K562 (cell line): ENCODE results near the gene PIK3AP1. TPM values are rescaled to one million over a fixed set of nuclear protein-coding genes. Genes with fewer than 3 reads are reported as not detected.

Experiments used
- ATF3 ChIP-seq, 2 experiments: fragments of 450-650 bp in 1 of 2; sonication (generic) in 1 of 2; formaldehyde crosslinking in 1 of 2; IDR thresholded peaks in 1 of 2; conservative IDR thresholded peaks in 1 of 2; 2 replicates each; pipeline versions ENCODE4 v1.6.1 to v1.8.1; 2016 to 2023; ENCODE audit warnings: mild to moderate bottlenecking in 2 of 2, moderate library complexity in 2 of 2, inconsistent platforms in 1 of 2, missing genetic modification reagents in 1 of 2
- CTCF ChIP-seq, 3 experiments: IDR thresholded peaks in 2 of 3; conservative IDR thresholded peaks in 1 of 3; 2 replicates each; pipeline ENCODE4 v1.5.1; 2011 to 2012; ENCODE audit warnings: low read length in 3 of 3, mild to moderate bottlenecking in 3 of 3, control low read depth in 2 of 3, improper control_type of control experiment in 1 of 3, inconsistent platforms in 1 of 3, low read depth in 1 of 3, mixed read lengths in 1 of 3, moderate library complexity in 1 of 3; ENCODE audit not compliant: insufficient read depth in 2 of 3
- FOSL1 ChIP-seq: fragments of 200-800 bp; sonication (Bioruptor generic); conservative IDR thresholded peaks from 2 replicates; pipeline ENCODE4 v1.6.1; 2016; ENCODE audit warnings: missing genetic modification characterization, missing compliant biosample characterization
- GATAD2B ChIP-seq: fragments of 450-650 bp; IDR thresholded peaks from 2 replicates; pipeline ENCODE4 v1.6.1; 2017; ENCODE audit warnings: mild to moderate bottlenecking, borderline replicate concordance
- JUN ChIP-seq, 2 experiments: sonication (generic) in 1 of 2; formaldehyde crosslinking in 1 of 2; IDR thresholded peaks; 2 replicates each; pipeline versions ENCODE4 v1.6.1 to v1.8.0; 2012 to 2022; ENCODE audit warnings: borderline replicate concordance in 2 of 2, mild to moderate bottlenecking in 2 of 2, improper control_type of control experiment in 1 of 2, low read depth in 1 of 2, low read length in 1 of 2, missing genetic modification reagents in 1 of 2
- JUND ChIP-seq, 2 experiments: IDR thresholded peaks; 2 replicates in 1 of 2; 3 replicates in 1 of 2; pipeline ENCODE4 v1.6.1; 2011; ENCODE audit warnings: borderline replicate concordance in 2 of 2, low read depth in 2 of 2, low read length in 2 of 2, improper control_type of control experiment in 1 of 2, missing biosample characterization in 1 of 2, missing genetic modification characterization in 1 of 2, missing genetic modification reagents in 1 of 2
- POU5F1 ChIP-seq: fragments of 150-350 bp; IDR thresholded peaks from 2 replicates; pipeline ENCODE4 v1.6.1; 2014; ENCODE audit warnings: borderline replicate concordance, low read length, low read depth, mild to moderate bottlenecking; ENCODE audit not compliant: partially characterized antibody
- RAD21 ChIP-seq, 2 experiments: fragments of 250-450 bp in 1 of 2; fragments of 450-650 bp in 1 of 2; sonication (Bioruptor Pico) in 1 of 2; formaldehyde crosslinking in 1 of 2; IDR thresholded peaks in 1 of 2; conservative IDR thresholded peaks in 1 of 2; 2 replicates each; pipeline versions ENCODE4 v1.4.0 to v1.8.0; 2020 to 2022; ENCODE audit warnings: mild to moderate bottlenecking in 2 of 2, moderate library complexity in 1 of 2
- REST ChIP-seq, 2 experiments: fragments of 450-650 bp; formaldehyde crosslinking in 1 of 2; IDR thresholded peaks; 2 replicates each; pipeline versions ENCODE4 v1.4.0 to v1.6.1; 2014 to 2020; ENCODE audit warnings: mild to moderate bottlenecking in 2 of 2, borderline replicate concordance in 1 of 2, low read depth in 1 of 2
- SLC30A9 ChIP-seq: fragments of 250-450 bp; sonication (Bioruptor Pico); IDR thresholded peaks from 2 replicates; pipeline ENCODE4 v1.8.0; 2022; ENCODE audit warnings: mild to moderate bottlenecking, moderate library complexity
- polyA plus RNA-seq, 8 experiments: library from polyadenylated mRNA; depleted of rRNA in 4 of 8; stranded (reverse) in 5 of 8; unstranded in 3 of 8; fragments of >200 nt; fragmentation: Nextera tagmentation in 2 of 8; fragmentation: Illumina TruSeq in 1 of 8; extraction: Ambion mirVana in 2 of 8; extraction: Trizol in 1 of 8; gene quantifications; 2 replicates each; pipeline versions ENCODE4 v1.2.1 to v1.2.3, GENCODE V29; 2011 to 2014; ENCODE audit warnings: inconsistent platforms in 1 of 8, missing spikeins in 1 of 8
- total RNA-seq, 7 experiments: library from RNA; depleted of rRNA in 6 of 7; stranded (reverse); fragments of >200 nt in 6 of 7; fragmentation: Illumina TruSeq in 2 of 7; extraction: Trizol in 2 of 7; gene quantifications; 2 replicates each; pipeline versions ENCODE4 v1.2.1 to v1.2.3, GENCODE V29; 2011 to 2021; ENCODE audit warnings: low replicate concordance in 1 of 7

Gene PIK3AP1
- total and polyA plus RNA-seq, 9 of the 15 experiments (the other 6 are each of a cell fraction or from before 2014, with no cell fraction given): 0.20 to 2.4 (median 1.4) TPM

- TF ChIP-seq REST (IDR thresholded peaks at IDR 0.05; ENCODE audit: borderline replicate concordance) (peak; percentile 38; the same call in 1 of the 2 replicates), REST (CRISPR knock-in tag; IDR thresholded peaks at IDR 0.05; ENCODE audit: low read depth) (no peak), CTCF (IDR thresholded peaks at IDR 0.05 in 2 of 3, conservative IDR thresholded peaks at IDR 0.05 in 1 of 3; ENCODE audit: insufficient read depth in 2 of 3, low read depth in 1 of 3, low read length in 3 of 3) (peak; percentile 10 to 38 (median 13); a peak in 1 of 6 replicates), SLC30A9 (CRISPR knock-in tag) (no peak), JUND (IDR thresholded peaks at IDR 0.05; ENCODE audit: borderline replicate concordance, low read depth, low read length) (peak; percentile 58; the same call in 1 of the 2 replicates), JUND (tag; IDR thresholded peaks at IDR 0.05; ENCODE audit: borderline replicate concordance, low read depth, low read length) (peak; percentile 72; the same call in 2 of the 3 replicates), ATF3 (IDR thresholded peaks at IDR 0.05) (peak; percentile 74), ATF3 (CRISPR knock-in tag; conservative IDR thresholded peaks at IDR 0.05) (no peak), POU5F1 (no peak), RAD21 (CRISPR knock-in tag; conservative IDR thresholded peaks at IDR 0.05 in 1 of 2, IDR thresholded peaks at IDR 0.05 in 1 of 2) (peak in 1 of 2 experiments; percentile 45; a peak in 2 of 4 replicates), FOSL1 (peak; percentile 66), JUN (IDR thresholded peaks at IDR 0.05; ENCODE audit: borderline replicate concordance, low read depth, low read length) (peak; percentile 20; the same call in 1 of the 2 replicates), JUN (CRISPR knock-in tag; IDR thresholded peaks at IDR 0.05; ENCODE audit: borderline replicate concordance) (no peak), GATAD2B (no peak)
Measured at GRCh38 chr10:96690755-96691730, 29.3 kb downstream of the PIK3AP1 start (continued).
